H9 (cell line): ENCODE results near the gene TMEM125. TPM values are rescaled to one million over a fixed set of nuclear protein-coding genes. Genes with fewer than 3 reads are reported as not detected.
A peak's percentile ranks its signal among the peaks of the same experiment; 100 is the strongest.

Source experiments
- DNase-seq: peaks from one replicate; pipeline ENCODE4 v3.0.0-alpha.2; 2017
- H2AFZ ChIP-seq: one replicate; pipeline ENCODE4 v1.6.1; 2013; ENCODE audit warnings: mild to moderate bottlenecking, low read length, control low read depth, moderate library complexity
- H2AK5ac ChIP-seq: 2 replicates; pipeline ENCODE4 v1.6.1; 2013; ENCODE audit warnings: low read length, control low read depth, mixed read lengths; ENCODE audit not compliant: insufficient read length
- H2BK120ac ChIP-seq: one replicate; pipeline ENCODE4 v1.6.1; 2013; ENCODE audit warnings: low read depth, mild to moderate bottlenecking, low read length, control low read depth, inconsistent platforms; ENCODE audit not compliant: poor library complexity, severe bottlenecking
- H2BK12ac ChIP-seq: 2 replicates; pipeline ENCODE4 v1.6.1; 2013; ENCODE audit warnings: low read length, control low read depth, mixed read lengths, low read depth; ENCODE audit not compliant: insufficient read length
- H2BK15ac ChIP-seq: 2 replicates; pipeline ENCODE4 v1.6.1; 2013; ENCODE audit warnings: low read depth, low read length, control low read depth
- H2BK20ac ChIP-seq: one replicate; pipeline ENCODE4 v1.6.1; 2013; ENCODE audit warnings: low read depth, mild to moderate bottlenecking, low read length, control low read depth, inconsistent platforms; ENCODE audit not compliant: poor library complexity, severe bottlenecking
- H2BK5ac ChIP-seq: 2 replicates; pipeline ENCODE4 v1.6.1; 2013; ENCODE audit warnings: low read length, control low read depth, mixed read lengths; ENCODE audit not compliant: insufficient read length
- H3K14ac ChIP-seq: 2 replicates; pipeline ENCODE4 v1.6.1; 2013; ENCODE audit warnings: low read length, control low read depth; ENCODE audit not compliant: insufficient read depth
- H3K18ac ChIP-seq: 2 replicates; pipeline ENCODE4 v1.6.1; 2013; ENCODE audit warnings: low read depth, mild to moderate bottlenecking, mixed read lengths, low read length, control low read depth; ENCODE audit not compliant: insufficient read length
- H3K23ac ChIP-seq: 2 replicates; pipeline ENCODE4 v1.6.1; 2013; ENCODE audit warnings: low read length, control low read depth, mixed read lengths, low read depth; ENCODE audit not compliant: insufficient read length
- H3K23me2 ChIP-seq: 2 replicates; pipeline ENCODE4 v1.6.1; 2013; ENCODE audit warnings: low read depth, mild to moderate bottlenecking, mixed read lengths, low read length, control low read depth; ENCODE audit not compliant: insufficient read length, poor library complexity, severe bottlenecking
- H3K27ac ChIP-seq: 2 replicates; pipeline ENCODE4 v1.5.1; 2013; ENCODE audit warnings: low read length, control low read depth, mixed read lengths, low read depth; ENCODE audit not compliant: insufficient read length
- H3K27me3 ChIP-seq: 2 replicates; pipeline ENCODE4 v1.6.1; 2013; ENCODE audit warnings: low read length, control low read depth, inconsistent platforms; ENCODE audit not compliant: insufficient read depth
- H3K4ac ChIP-seq: 2 replicates; pipeline ENCODE4 v1.6.1; 2013; ENCODE audit warnings: low read depth, mild to moderate bottlenecking, control low read depth, inconsistent platforms, low read length, moderate library complexity
- H3K4me1 ChIP-seq: 2 replicates; pipeline ENCODE4 v1.6.1; 2013; ENCODE audit warnings: low read length, control low read depth, inconsistent platforms; ENCODE audit not compliant: insufficient read depth
- H3K4me2 ChIP-seq: 2 replicates; pipeline ENCODE4 v1.6.1; 2013; ENCODE audit warnings: low read length, control low read depth, mixed read lengths; ENCODE audit not compliant: insufficient read length, insufficient read depth
- H3K56ac ChIP-seq: 2 replicates; pipeline ENCODE4 v1.6.1; 2013; ENCODE audit warnings: low read depth, mild to moderate bottlenecking, mixed read lengths, low read length, control low read depth; ENCODE audit not compliant: insufficient read length
- H3K79me1 ChIP-seq: 2 replicates; pipeline ENCODE4 v1.6.1; 2013; ENCODE audit warnings: low read depth, mild to moderate bottlenecking, moderate library complexity, low read length, control low read depth, inconsistent platforms; ENCODE audit not compliant: insufficient read depth, poor library complexity, severe bottlenecking
- H3K79me2 ChIP-seq: 2 replicates; pipeline ENCODE4 v1.6.1; 2013; ENCODE audit warnings: low read length, control low read depth, inconsistent platforms; ENCODE audit not compliant: insufficient read depth
- H3K9ac ChIP-seq: 2 replicates; pipeline ENCODE4 v1.6.1; 2013; ENCODE audit warnings: low read length, control low read depth, mixed read lengths; ENCODE audit not compliant: insufficient read length; ENCODE audit errors: extremely low read depth
- H3K9me3 ChIP-seq: one replicate; pipeline ENCODE4 v1.6.1; 2013; ENCODE audit warnings: low read depth, low read length, inconsistent platforms; ENCODE audit not compliant: control insufficient read depth
- H3T11ph ChIP-seq: one replicate; pipeline ENCODE4 v1.6.1; 2013; ENCODE audit warnings: mild to moderate bottlenecking, low read length, control low read depth, inconsistent platforms
- H4K20me1 ChIP-seq: one replicate; pipeline ENCODE4 v1.6.1; 2013; ENCODE audit not compliant: control insufficient read depth, insufficient read length, insufficient read depth
- H4K5ac ChIP-seq: 2 replicates; pipeline ENCODE4 v1.6.1; 2013; ENCODE audit warnings: low read depth, mild to moderate bottlenecking, mixed read lengths, low read length, control low read depth; ENCODE audit not compliant: insufficient read length
- H4K8ac ChIP-seq: replicated peaks from 2 replicates; pipeline ENCODE4 v1.6.1; 2013; ENCODE audit warnings: low read length, control low read depth, mixed read lengths, low read depth; ENCODE audit not compliant: insufficient read length
- H4K91ac ChIP-seq: 2 replicates; pipeline ENCODE4 v1.6.1; 2013; ENCODE audit warnings: low read depth, mild to moderate bottlenecking, moderate library complexity, mixed read lengths, low read length, control low read depth; ENCODE audit not compliant: insufficient read length
- H3K27ac Mint-ChIP-seq, 3 experiments: 2 replicates in 2 of 3; 3 replicates in 1 of 3; pipeline ENCODE4 v1.8.0; 2020 to 2021; ENCODE audit warnings: mixed read lengths in 3 of 3, mild to moderate bottlenecking in 1 of 3, moderate library complexity in 1 of 3
- H3K27me3 Mint-ChIP-seq: 2 replicates; pipeline ENCODE4 v1.8.0; 2021; ENCODE audit warnings: low read depth, mild to moderate bottlenecking, moderate library complexity, mixed read lengths
- H3K36me3 Mint-ChIP-seq, 3 experiments: 2 replicates in 2 of 3; 3 replicates in 1 of 3; pipeline ENCODE4 v1.8.0; 2020 to 2021; ENCODE audit warnings: low read depth in 3 of 3, mixed read lengths in 3 of 3; ENCODE audit not compliant: insufficient read depth in 1 of 3
- H3K4me1 Mint-ChIP-seq, 2 experiments: 2 replicates each; pipeline ENCODE4 v1.8.0; 2020; ENCODE audit warnings: mixed read lengths in 2 of 2
- H3K4me3 Mint-ChIP-seq, 2 experiments: 2 replicates in 1 of 2; 3 replicates in 1 of 2; pipeline ENCODE4 v1.8.0; 2020 to 2021; ENCODE audit warnings: mild to moderate bottlenecking in 2 of 2, mixed read lengths in 2 of 2, moderate library complexity in 1 of 2
- H3K9me3 Mint-ChIP-seq, 2 experiments: 2 replicates in 1 of 2; 3 replicates in 1 of 2; pipeline ENCODE4 v1.8.0; 2020; ENCODE audit warnings: mild to moderate bottlenecking in 2 of 2, mixed read lengths in 2 of 2, moderate library complexity in 1 of 2
- WGBS: extraction: QIAGEN DNeasy Blood & Tissue Kit; methylation state at CpG from one replicate; pipeline ENCODE4 v1.1.7; 2013; ENCODE audit warnings: missing lambda C conversion rate, low lambda C conversion rate, mixed read lengths; ENCODE audit not compliant: insufficient read length; ENCODE audit errors: extremely low coverage; 5-methylcytosine and 5-hydroxymethylcytosine counted together
- total RNA-seq: library from RNA; stranded (reverse); gene quantifications from 2 replicates; pipeline ENCODE4 v1.2.1, GENCODE V29; 2021
- TF ChIP-seq, protein P1 (sequence below): fragments of 200-600 bp; sonication (generic); conservative IDR thresholded peaks from 3 replicates; pipeline ENCODE4 v1.8.0; 2021; ENCODE audit warnings: antibody characterized with exemption, mild to moderate bottlenecking

TMEM125 gene
- total RNA-seq, 1 experiment from 2014 or later: 19.6 TPM

DNA sequence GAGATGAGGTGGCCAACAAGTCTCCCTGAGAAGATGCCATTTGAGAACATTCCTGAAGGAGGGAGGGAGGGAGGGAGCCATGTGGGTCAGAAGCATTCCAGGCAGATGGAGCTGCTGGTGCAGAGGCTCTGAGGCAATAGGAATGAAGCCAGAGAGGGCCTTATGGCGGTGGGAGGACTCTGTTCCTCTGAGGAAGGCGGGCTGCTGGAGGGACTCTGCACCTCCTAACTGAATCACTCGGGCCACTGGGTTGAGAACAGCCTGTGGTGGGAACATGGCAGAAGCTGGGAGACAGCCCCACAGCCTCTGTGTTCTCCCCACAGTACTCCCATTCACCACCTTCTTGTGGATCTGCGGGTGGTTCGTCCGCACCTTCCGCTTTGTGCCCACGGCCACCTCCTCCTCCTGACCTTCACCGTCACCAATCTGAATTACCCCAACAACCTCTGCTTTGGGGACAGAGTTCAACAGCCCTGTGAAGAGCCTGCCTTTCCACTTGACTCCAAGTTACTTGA is 2.4 kb upstream of the TMEM125 start:
- peaks cover 25 to 32% of the 10 kb centered on the region in 2 experiments for H3K9me3 Mint-ChIP-seq
- H3K23ac ChIP-seq: no peak overlapping the region
- H2BK12ac ChIP-seq: no peak overlapping the region
- peaks cover 3% of the 10 kb centered on the region for H3K9me3 ChIP-seq
- no peaks in the 10 kb centered on the region for H3K27me3 ChIP-seq
- peaks cover 22 to 23% of the 10 kb centered on the region in 2 experiments for H3K4me1 Mint-ChIP-seq
- H4K20me1 ChIP-seq: peaks cover 3% of the 10 kb centered on the region
- TF ChIP-seq, protein P1, sequence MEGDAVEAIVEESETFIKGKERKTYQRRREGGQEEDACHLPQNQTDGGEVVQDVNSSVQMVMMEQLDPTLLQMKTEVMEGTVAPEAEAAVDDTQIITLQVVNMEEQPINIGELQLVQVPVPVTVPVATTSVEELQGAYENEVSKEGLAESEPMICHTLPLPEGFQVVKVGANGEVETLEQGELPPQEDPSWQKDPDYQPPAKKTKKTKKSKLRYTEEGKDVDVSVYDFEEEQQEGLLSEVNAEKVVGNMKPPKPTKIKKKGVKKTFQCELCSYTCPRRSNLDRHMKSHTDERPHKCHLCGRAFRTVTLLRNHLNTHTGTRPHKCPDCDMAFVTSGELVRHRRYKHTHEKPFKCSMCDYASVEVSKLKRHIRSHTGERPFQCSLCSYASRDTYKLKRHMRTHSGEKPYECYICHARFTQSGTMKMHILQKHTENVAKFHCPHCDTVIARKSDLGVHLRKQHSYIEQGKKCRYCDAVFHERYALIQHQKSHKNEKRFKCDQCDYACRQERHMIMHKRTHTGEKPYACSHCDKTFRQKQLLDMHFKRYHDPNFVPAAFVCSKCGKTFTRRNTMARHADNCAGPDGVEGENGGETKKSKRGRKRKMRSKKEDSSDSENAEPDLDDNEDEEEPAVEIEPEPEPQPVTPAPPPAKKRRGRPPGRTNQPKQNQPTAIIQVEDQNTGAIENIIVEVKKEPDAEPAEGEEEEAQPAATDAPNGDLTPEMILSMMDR: no peak
- H3K4me1 ChIP-seq: no peaks in the 10 kb centered on the region; the same call in 1 of the 2 replicates
- no peak overlapping the region for H3K14ac ChIP-seq
- no peak overlapping the region for H2BK15ac ChIP-seq
- no peak overlapping the region for H3K27ac Mint-ChIP-seq
- no peaks in the 10 kb centered on the region for H3K79me2 ChIP-seq
- H3T11ph ChIP-seq: no peak overlapping the region
- no peak overlapping the region for H3K4me3 Mint-ChIP-seq
- H3K79me1 ChIP-seq: no peaks in the 10 kb centered on the region
- H4K8ac ChIP-seq: no peak overlapping the region
- H4K91ac ChIP-seq: no peak overlapping the region
- no peak overlapping the region for H4K5ac ChIP-seq
- no peak overlapping the region for H3K4ac ChIP-seq
- WGBS: no CpG with 5 or more reads among the region's 9 CpGs
- no peak overlapping the region for H3K56ac ChIP-seq
- no peak overlapping the region for H2BK5ac ChIP-seq
- H2BK120ac ChIP-seq: no peak overlapping the region
- no peak overlapping the region for H3K18ac ChIP-seq
- no peak overlapping the region for H2AK5ac ChIP-seq
- no peak overlapping the region for H2AFZ ChIP-seq
- H3K36me3 Mint-ChIP-seq: peaks cover 12 to 25% (median 21%) of the 10 kb centered on the region in 3 experiments
- DNase-seq: peak; percentile 28
- H2BK20ac ChIP-seq: no peak overlapping the region
- peaks cover 2% of the 10 kb centered on the region for H3K27me3 Mint-ChIP-seq
- peaks cover 6% of the 10 kb centered on the region for H3K23me2 ChIP-seq
- no peak overlapping the region for H3K9ac ChIP-seq
- H3K27ac ChIP-seq: no peak overlapping the region
- H3K4me2 ChIP-seq: no peak overlapping the region
